Panc1 (cell line): ENCODE measurements around the gene GPR142. TPM values are rescaled to one million over a fixed set of nuclear protein-coding genes. Genes with fewer than 3 reads are reported as not detected.

Experiments used
- ATAC-seq: fragments of 200-7000 bp; cut with Tn5 transposase; 2 replicates; pipeline ENCODE4 v1.9.1; 2020; ENCODE audit warnings: mild to moderate bottlenecking, moderate library complexity
- BruUV-seq: library from RNA; stranded (reverse); fragments of 400-500 nt; replicated peaks from 2 replicates; lab custom pipeline; 2021; lab: Mats Ljungman, UMichigan
- CTCF ChIA-PET: fragments of 300-600 bp; sonication (Branson Sonifier 250); formaldehyde crosslinking; loops from one replicate; lab custom pipeline; 2022; ENCODE audit warnings: antibody characterized with exemption; lab: Charles Lee
- POLR2A ChIA-PET: fragments of 300-600 bp; sonication (Branson Sonifier 250); formaldehyde crosslinking; loops from one replicate; lab custom pipeline; 2022; ENCODE audit warnings: antibody characterized with exemption; lab: Charles Lee
- DNase-seq: peaks from one replicate; pipeline ENCODE4 v3.0.0-alpha.2; 2010; ENCODE audit warnings: low read depth, low spot score
- H3K27ac ChIP-seq: 2 replicates; pipeline ENCODE4 v1.5.1; 2011; ENCODE audit warnings: mild to moderate bottlenecking, low read length, inconsistent platforms
- H3K27me3 ChIP-seq: fragments of 200-500 bp; sonication (Bioruptor generic); 2 replicates; pipeline ENCODE4 v1.6.0; 2014; ENCODE audit warnings: low read length, inconsistent platforms; ENCODE audit not compliant: control insufficient read depth, insufficient read depth
- H3K36me3 ChIP-seq: fragments of 200-500 bp; sonication (Bioruptor generic); 2 replicates; pipeline ENCODE4 v1.5.1; 2014; ENCODE audit warnings: inconsistent platforms, mild to moderate bottlenecking, low read length, moderate library complexity; ENCODE audit not compliant: control insufficient read depth, insufficient read depth
- H3K4me1 ChIP-seq: 2 replicates; pipeline ENCODE4 v1.5.1; 2011; ENCODE audit warnings: inconsistent platforms, mild to moderate bottlenecking, low read length, moderate library complexity; ENCODE audit not compliant: control insufficient read depth, insufficient read depth
- H3K4me3 ChIP-seq, 2 experiments: 2 replicates each; pipeline ENCODE4 v1.5.1; 2011 to 2012; ENCODE audit warnings: low read depth in 2 of 2, low read length in 2 of 2, mild to moderate bottlenecking in 2 of 2, inconsistent platforms in 1 of 2, moderate library complexity in 1 of 2
- H3K9me3 ChIP-seq: fragments of 200-500 bp; sonication (Bioruptor generic); 2 replicates; pipeline ENCODE4 v1.5.1; 2014; ENCODE audit warnings: low read depth, mild to moderate bottlenecking, inconsistent platforms, low read length, moderate library complexity; ENCODE audit not compliant: control insufficient read depth, insufficient read depth
- POLR2AphosphoS5 ChIP-seq: IDR thresholded peaks from 2 replicates; pipeline ENCODE4 v1.6.1; 2012; ENCODE audit warnings: mild to moderate bottlenecking, low read depth, low read length, moderate library complexity
- SIN3A ChIP-seq: IDR thresholded peaks from 2 replicates; pipeline ENCODE4 v1.6.1; 2012; ENCODE audit warnings: low read depth, mild to moderate bottlenecking, low read length, moderate library complexity, borderline replicate concordance; ENCODE audit not compliant: insufficient read depth
- TCF7L2 ChIP-seq: IDR thresholded peaks from 2 replicates; pipeline ENCODE4 v1.6.1; 2011; ENCODE audit warnings: mild to moderate bottlenecking, low read depth, low read length, inconsistent platforms
- in situ Hi-C: cut with HindIII; loops from 2 replicates; pipeline ENCODE4 v1.10.0; 2016; ENCODE audit warnings: low sequenced_read_pairs, low pct_unique_long_range_greater_than_20kb
- intact Hi-C: fragments of 100-400 bp; cut with micrococcal nuclease; formaldehyde crosslinking; loops from one replicate; pipeline ENCODE4 v1.10.0; 2022; ENCODE audit not compliant: unreplicated experiment
- total RNA-seq: library from RNA; stranded (reverse); gene quantifications from one replicate; pipeline ENCODE4 v1.2.1, GENCODE V29; 2021; ENCODE audit not compliant: unreplicated experiment
- TF ChIP-seq, protein P1 (sequence below), 2 experiments: IDR thresholded peaks; 2 replicates each; pipeline ENCODE4 v1.6.1; 2011 to 2012; ENCODE audit warnings: low read depth in 2 of 2, control low read depth in 1 of 2, low read length in 1 of 2, mild to moderate bottlenecking in 1 of 2, moderate library complexity in 1 of 2; ENCODE audit not compliant: insufficient read depth in 1 of 2
- TF ChIP-seq, protein P2 (sequence below): fragments of 450-650 bp; IDR thresholded peaks from 2 replicates; pipeline ENCODE4 v1.5.1; 2017; ENCODE audit warnings: mild to moderate bottlenecking

Gene GPR142
- total RNA-seq, 1 experiment from 2014 or later = not detected

DNA sequence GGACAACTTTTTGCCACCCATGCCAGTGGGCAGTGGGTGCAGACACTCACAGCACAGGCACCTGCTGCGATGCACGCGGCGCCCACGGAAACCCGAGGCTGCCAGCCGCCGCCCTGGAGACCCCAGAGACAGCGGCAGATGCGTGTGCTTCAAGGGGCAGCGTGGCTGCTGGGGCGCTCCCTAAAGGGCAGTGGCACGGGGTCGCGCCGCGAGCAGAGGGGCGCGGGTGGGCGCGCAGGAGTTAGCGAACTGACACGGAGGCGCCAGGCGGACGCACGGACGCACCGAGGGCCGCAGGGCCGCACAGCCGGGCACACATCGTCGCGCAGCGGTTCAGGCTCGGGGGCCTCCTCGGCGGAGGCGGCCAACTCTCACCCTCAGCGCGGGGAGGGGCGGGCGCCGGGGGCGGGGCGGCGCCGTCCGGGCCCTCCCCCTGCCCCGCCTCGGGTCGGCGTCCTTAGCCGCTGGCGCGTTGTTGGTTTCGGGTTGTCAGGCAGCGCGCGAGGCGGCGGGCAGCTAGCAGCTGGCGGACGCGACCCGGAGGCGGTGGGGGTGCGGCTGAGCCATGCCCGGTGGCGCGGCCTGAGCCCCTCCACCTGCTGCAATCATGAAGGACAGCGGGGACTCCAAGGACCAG, 41.4 kb upstream of the GPR142 start, which contains the start of gene KIF19:
KIF19 (plus strand) TSS at position 484 of the 637 bp plus-strand sequence; CDS start at position 608, 124 bp downstream.
- no peak for DNase-seq
- intact Hi-C loops = no loop called here

DNA sequence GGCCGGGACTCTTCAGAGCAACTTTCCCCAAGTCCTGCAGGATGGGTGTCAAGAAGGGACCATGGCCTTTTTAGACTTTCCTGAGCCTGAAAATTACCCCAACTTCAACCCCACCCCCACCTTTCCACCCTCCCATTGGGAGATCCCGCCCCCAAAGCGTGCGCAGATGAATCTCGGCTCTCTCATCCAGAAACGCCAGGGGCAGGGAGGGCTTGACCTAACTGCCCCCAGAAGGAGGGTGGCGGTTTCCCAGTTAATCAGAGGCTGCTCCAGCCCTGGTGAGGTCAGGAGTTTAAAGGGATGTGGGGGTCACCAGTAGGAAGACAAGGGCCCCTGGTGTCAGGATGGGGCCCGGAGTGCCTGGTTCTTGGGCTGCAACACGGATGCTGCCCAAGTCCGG, 40.8 kb upstream of the GPR142 start:
- intact Hi-C loops = no loop called here
- CTCF ChIA-PET = no interaction called here
- TF ChIP-seq POLR2AphosphoS5 = no peak
- TF ChIP-seq, protein P1, sequence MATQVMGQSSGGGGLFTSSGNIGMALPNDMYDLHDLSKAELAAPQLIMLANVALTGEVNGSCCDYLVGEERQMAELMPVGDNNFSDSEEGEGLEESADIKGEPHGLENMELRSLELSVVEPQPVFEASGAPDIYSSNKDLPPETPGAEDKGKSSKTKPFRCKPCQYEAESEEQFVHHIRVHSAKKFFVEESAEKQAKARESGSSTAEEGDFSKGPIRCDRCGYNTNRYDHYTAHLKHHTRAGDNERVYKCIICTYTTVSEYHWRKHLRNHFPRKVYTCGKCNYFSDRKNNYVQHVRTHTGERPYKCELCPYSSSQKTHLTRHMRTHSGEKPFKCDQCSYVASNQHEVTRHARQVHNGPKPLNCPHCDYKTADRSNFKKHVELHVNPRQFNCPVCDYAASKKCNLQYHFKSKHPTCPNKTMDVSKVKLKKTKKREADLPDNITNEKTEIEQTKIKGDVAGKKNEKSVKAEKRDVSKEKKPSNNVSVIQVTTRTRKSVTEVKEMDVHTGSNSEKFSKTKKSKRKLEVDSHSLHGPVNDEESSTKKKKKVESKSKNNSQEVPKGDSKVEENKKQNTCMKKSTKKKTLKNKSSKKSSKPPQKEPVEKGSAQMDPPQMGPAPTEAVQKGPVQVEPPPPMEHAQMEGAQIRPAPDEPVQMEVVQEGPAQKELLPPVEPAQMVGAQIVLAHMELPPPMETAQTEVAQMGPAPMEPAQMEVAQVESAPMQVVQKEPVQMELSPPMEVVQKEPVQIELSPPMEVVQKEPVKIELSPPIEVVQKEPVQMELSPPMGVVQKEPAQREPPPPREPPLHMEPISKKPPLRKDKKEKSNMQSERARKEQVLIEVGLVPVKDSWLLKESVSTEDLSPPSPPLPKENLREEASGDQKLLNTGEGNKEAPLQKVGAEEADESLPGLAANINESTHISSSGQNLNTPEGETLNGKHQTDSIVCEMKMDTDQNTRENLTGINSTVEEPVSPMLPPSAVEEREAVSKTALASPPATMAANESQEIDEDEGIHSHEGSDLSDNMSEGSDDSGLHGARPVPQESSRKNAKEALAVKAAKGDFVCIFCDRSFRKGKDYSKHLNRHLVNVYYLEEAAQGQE (IDR thresholded peaks at IDR 0.05; ENCODE audit: insufficient read depth in 1 of 2, low read depth in 2 of 2, low read length in 1 of 2) = no peak
- TF ChIP-seq SIN3A = no peak
- no peak for TF ChIP-seq TCF7L2
- TF ChIP-seq, protein P2, sequence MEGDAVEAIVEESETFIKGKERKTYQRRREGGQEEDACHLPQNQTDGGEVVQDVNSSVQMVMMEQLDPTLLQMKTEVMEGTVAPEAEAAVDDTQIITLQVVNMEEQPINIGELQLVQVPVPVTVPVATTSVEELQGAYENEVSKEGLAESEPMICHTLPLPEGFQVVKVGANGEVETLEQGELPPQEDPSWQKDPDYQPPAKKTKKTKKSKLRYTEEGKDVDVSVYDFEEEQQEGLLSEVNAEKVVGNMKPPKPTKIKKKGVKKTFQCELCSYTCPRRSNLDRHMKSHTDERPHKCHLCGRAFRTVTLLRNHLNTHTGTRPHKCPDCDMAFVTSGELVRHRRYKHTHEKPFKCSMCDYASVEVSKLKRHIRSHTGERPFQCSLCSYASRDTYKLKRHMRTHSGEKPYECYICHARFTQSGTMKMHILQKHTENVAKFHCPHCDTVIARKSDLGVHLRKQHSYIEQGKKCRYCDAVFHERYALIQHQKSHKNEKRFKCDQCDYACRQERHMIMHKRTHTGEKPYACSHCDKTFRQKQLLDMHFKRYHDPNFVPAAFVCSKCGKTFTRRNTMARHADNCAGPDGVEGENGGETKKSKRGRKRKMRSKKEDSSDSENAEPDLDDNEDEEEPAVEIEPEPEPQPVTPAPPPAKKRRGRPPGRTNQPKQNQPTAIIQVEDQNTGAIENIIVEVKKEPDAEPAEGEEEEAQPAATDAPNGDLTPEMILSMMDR = no peak
- Histone ChIP-seq H3K27me3 (no peaks in the 10 kb centered on the region; the same call in 1 of the 2 replicates), H3K27ac (no peak overlapping the region), H3K4me3 (no peak overlapping the region), H3K36me3 (no peaks in the 10 kb centered on the region), H3K4me1 (no peaks in the 10 kb centered on the region), H3K9me3 (no peaks in the 10 kb centered on the region)
- ATAC-seq (no peak), DNase-seq (no peak)
- POLR2A ChIA-PET = no interaction called here
- in situ Hi-C loops = no loop called here
- no TSS peak for BruUV-seq

More for the DNA sequence above, 41.4 kb upstream of the GPR142 start, which contains the start of gene KIF19:
- H3K27me3 ChIP-seq = no peaks in the 10 kb centered on the region; the same call in 1 of the 2 replicates
- in situ Hi-C loops = no loop called here
- CTCF ChIA-PET = no interaction called here
- H3K4me1 ChIP-seq = no peaks in the 10 kb centered on the region
- H3K27ac ChIP-seq = no peak within 1 kb of the TSS
- POLR2A ChIA-PET = no interaction called here
- H3K9me3 ChIP-seq = no peaks in the 10 kb centered on the region
- no TSS peak for BruUV-seq
- no peak within 1 kb of the TSS for H3K4me3 ChIP-seq
- no peaks in the 10 kb centered on the region for H3K36me3 ChIP-seq
- TF ChIP-seq, protein P1 (IDR thresholded peaks at IDR 0.05; ENCODE audit: insufficient read depth in 1 of 2, low read depth in 2 of 2, low read length in 1 of 2) = no peak
- no peak for TF ChIP-seq TCF7L2
- TF ChIP-seq SIN3A = no peak
- TF ChIP-seq POLR2AphosphoS5 = no peak
- TF ChIP-seq, protein P2 = no peak
- peak; percentile 31; the same call in 1 of the 2 replicates for ATAC-seq
